Measurements from ENCODE around the gene SRSF10.

DNA sequence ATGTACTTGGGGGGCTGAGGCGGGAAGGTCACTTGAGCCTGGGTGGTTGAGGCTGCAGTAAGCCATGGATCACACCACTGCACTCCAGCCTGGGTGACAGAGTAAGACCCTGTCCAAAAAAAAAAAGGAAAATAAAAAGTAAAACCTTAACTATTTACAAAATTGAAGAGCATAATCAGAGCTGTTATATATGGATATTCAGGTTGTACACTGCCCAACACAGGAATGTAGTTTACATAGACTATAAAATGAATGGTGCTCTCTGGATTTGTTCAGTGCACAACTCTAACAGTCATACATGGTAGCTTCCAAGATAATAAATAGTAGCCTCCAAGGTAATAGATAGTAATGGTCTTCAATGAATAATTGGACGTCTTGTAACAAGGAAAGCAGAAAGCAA, 22.6 kb upstream of the SRSF10 start:
- TF ChIP-seq POLR2A (IDR thresholded peaks at IDR 0.05; ENCODE audit: borderline replicate concordance, extremely low read depth, insufficient read depth, insufficient read length): no peak
- TF ChIP-seq, protein P1, sequence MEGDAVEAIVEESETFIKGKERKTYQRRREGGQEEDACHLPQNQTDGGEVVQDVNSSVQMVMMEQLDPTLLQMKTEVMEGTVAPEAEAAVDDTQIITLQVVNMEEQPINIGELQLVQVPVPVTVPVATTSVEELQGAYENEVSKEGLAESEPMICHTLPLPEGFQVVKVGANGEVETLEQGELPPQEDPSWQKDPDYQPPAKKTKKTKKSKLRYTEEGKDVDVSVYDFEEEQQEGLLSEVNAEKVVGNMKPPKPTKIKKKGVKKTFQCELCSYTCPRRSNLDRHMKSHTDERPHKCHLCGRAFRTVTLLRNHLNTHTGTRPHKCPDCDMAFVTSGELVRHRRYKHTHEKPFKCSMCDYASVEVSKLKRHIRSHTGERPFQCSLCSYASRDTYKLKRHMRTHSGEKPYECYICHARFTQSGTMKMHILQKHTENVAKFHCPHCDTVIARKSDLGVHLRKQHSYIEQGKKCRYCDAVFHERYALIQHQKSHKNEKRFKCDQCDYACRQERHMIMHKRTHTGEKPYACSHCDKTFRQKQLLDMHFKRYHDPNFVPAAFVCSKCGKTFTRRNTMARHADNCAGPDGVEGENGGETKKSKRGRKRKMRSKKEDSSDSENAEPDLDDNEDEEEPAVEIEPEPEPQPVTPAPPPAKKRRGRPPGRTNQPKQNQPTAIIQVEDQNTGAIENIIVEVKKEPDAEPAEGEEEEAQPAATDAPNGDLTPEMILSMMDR (IDR thresholded peaks at IDR 0.05 in 2 of 3, conservative IDR thresholded peaks at IDR 0.05 in 1 of 3; ENCODE audit: borderline replicate concordance in 1 of 3, insufficient read depth in 1 of 3, low read depth in 2 of 3, low read length in 2 of 3): no peak
- no peak for TF ChIP-seq REST (IDR thresholded peaks at IDR 0.05; ENCODE audit: low read depth)
- TF ChIP-seq EZH2phosphoT487 (IDR thresholded peaks at IDR 0.05; ENCODE audit: borderline replicate concordance): no peak
- no peak for TF ChIP-seq ZBTB33 (IDR thresholded peaks at IDR 0.05; ENCODE audit: extremely low read depth, insufficient replicate concordance, low read length)
- no peak for TF ChIP-seq MAX (IDR thresholded peaks at IDR 0.05)
- TF ChIP-seq ELF1 (IDR thresholded peaks at IDR 0.05; ENCODE audit: borderline replicate concordance, low read depth): no peak
- TF ChIP-seq CBX3 (IDR thresholded peaks at IDR 0.05; ENCODE audit: low read depth): no peak
